Heart left ventricle (tissue), 13 donors: ENCODE data around the gene PTPRU.

ENCODE experiments used
- POLR2A ChIP-seq, 2 donors: fragments of 450-650 bp; IDR thresholded peaks; one replicate each; pipeline ENCODE4 v1.6.1; 2017; ENCODE audit warnings: antibody characterized with exemption in 2 of 2, mild to moderate bottlenecking in 2 of 2, moderate library complexity in 2 of 2
- TF ChIP-seq, protein P1 (sequence below), 12 donors: fragments of 200-600 bp; sonication (generic) in 4 of 12; IDR thresholded peaks; one replicate each; pipeline versions ENCODE4 v1.5.0 to v1.8.0; 2018 to 2022; ENCODE audit warnings: antibody characterized with exemption in 12 of 12, mild to moderate bottlenecking in 5 of 12
- donor health status: ischemic (EF 13 %, LVEDD 7.1; RV severe dilation, severe dysfunction).
- donor health status: DM: no; HTN: yes; CAD: no.
- donor health status: DM: no; HTN: no; CAD: no.
- donor health status: ischemic (EF 25% LVEDD 6.9; RV normal size, moderate dysfunction).
- donor health status: ischemic (EF 25% LVEDD 5.7; RV mildly dilated, moderate dysfunction).
- donor health status: ischemic (EF 35%, LVEDD 5.7; RV mildly dilated, moderate dysfunction).
- donor health status: nonischemic (EF 11% LVEDD 7.7; RV severe dilation, severe dysfunction).
- donor health status: DM: yes; HTN: yes; CAD: no.
- donor health status: PGD.
- donor health status: ischemic (EF 29% LVEDD 5.4; RV normal size, mild dysfunction).
- donor health status: nonischemic (EF 23%, LVEDD 6.1; RV moderate dilation, normal function).

DNA sequence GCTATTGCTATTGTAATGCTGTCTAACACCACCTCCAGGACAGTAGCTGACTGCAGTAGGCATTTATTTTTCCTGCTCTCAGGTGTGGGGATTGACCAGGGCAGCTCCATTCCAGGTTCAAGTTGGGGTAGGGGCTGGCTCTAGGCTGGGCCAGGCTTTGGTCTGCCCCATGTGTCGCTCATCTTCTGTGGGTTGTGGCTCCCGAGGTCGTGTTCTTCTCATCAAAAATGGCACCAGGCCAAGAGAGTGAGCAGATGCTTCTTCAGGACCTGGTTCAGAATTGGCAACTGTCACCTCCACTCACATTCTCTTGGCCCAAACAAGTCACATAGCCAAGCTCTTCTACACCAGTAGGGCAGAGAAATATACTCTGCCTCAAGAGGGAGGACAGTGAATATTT, 133.7 kb downstream of the PTPRU start:
- TF ChIP-seq, protein P1, sequence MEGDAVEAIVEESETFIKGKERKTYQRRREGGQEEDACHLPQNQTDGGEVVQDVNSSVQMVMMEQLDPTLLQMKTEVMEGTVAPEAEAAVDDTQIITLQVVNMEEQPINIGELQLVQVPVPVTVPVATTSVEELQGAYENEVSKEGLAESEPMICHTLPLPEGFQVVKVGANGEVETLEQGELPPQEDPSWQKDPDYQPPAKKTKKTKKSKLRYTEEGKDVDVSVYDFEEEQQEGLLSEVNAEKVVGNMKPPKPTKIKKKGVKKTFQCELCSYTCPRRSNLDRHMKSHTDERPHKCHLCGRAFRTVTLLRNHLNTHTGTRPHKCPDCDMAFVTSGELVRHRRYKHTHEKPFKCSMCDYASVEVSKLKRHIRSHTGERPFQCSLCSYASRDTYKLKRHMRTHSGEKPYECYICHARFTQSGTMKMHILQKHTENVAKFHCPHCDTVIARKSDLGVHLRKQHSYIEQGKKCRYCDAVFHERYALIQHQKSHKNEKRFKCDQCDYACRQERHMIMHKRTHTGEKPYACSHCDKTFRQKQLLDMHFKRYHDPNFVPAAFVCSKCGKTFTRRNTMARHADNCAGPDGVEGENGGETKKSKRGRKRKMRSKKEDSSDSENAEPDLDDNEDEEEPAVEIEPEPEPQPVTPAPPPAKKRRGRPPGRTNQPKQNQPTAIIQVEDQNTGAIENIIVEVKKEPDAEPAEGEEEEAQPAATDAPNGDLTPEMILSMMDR (IDR thresholded peaks at IDR 0.05), result no peak
- TF ChIP-seq POLR2A (IDR thresholded peaks at IDR 0.05), result no peak
